ENCODE results near the gene ABHD4. TPM values are rescaled to one million over a fixed set of nuclear protein-coding genes. Genes with fewer than 3 reads are reported as not detected.
"Not testable (repeated sequence)": the region's sequence is repeated elsewhere in the genome, so short reads cannot be mapped to it uniquely, and the experiment has no call there.

ABHD4 gene
- total RNA-seq, 4 donors from 2014 or later: 16.1 to 42.4 (median 31.9) TPM

DNA sequence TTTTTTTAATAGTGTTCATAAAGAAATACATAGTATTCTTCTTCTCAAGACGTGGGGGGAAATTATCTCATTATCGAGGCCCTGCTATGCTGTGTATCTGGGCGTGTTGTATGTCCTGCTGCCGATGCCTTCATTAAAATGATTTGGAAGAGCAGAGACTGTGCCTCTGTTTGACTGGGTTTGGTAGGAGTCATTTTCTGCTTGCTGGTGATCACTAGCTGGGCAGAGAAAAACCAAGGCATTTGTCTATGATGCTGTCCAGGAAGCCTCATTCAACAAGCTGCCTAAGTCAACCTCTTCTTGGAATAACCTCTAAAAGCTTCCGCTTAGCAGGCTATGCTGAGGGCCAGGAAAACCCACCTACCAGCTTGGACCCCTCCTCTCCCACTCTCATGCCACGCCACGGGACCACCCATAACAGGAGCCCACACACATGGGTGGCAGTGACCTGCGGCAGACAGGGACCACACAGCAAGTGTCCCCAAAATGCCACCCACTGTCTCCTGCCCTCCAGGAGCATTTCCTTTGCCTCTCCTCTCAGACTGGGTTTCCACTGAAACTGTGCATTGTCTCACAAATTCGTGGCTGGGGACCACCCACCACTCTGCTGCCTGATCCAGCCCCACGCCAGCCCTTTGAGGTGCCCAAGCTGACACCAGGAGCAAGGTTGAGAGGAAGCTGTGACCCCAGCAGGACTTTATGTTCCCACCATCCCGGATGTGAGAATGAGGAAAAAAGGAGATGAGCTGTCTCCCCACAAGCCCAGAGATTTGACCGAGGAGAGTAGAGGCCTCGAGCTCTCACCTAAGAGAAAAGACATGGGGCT, 45.9 kb upstream of the ABHD4 start:
- Histone ChIP-seq H3K4me1 (peaks cover 0 to 50% (median 24%) of the 10 kb centered on the region in 4 donors), H3K36me3 (no peaks in the 10 kb centered on the region), H3K9me3 (no peaks in the 10 kb centered on the region), H3K27ac (peak overlapping the region in 1 of 4 donors; percentile 15), H3K4me3 (no peak overlapping the region), H3K27me3 (no peaks in the 10 kb centered on the region)
- DNase-seq (ENCODE audit: low spot score in 2 of 2): no peak
- TF ChIP-seq, protein P1, sequence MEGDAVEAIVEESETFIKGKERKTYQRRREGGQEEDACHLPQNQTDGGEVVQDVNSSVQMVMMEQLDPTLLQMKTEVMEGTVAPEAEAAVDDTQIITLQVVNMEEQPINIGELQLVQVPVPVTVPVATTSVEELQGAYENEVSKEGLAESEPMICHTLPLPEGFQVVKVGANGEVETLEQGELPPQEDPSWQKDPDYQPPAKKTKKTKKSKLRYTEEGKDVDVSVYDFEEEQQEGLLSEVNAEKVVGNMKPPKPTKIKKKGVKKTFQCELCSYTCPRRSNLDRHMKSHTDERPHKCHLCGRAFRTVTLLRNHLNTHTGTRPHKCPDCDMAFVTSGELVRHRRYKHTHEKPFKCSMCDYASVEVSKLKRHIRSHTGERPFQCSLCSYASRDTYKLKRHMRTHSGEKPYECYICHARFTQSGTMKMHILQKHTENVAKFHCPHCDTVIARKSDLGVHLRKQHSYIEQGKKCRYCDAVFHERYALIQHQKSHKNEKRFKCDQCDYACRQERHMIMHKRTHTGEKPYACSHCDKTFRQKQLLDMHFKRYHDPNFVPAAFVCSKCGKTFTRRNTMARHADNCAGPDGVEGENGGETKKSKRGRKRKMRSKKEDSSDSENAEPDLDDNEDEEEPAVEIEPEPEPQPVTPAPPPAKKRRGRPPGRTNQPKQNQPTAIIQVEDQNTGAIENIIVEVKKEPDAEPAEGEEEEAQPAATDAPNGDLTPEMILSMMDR (IDR thresholded peaks at IDR 0.05): no peak
- TF ChIP-seq EP300 (IDR thresholded peaks at IDR 0.05) (no peak), POLR2A (IDR thresholded peaks at IDR 0.05) (no peak)
- WGBS, 2 donors: 66 to 72% methylated on average over 13 of the region's 13 CpGs

- DNase-seq (ENCODE audit: low spot score in 2 of 2): no peak
- Histone ChIP-seq H3K4me1 (peaks cover 0 to 48% (median 25%) of the 10 kb centered on the region in 4 donors), H3K36me3 (no peaks in the 10 kb centered on the region), H3K4me3 (no peak overlapping the region), H3K27ac (peak overlapping the region in 1 of 4 donors; percentile 15), H3K9me3 (no peaks in the 10 kb centered on the region), H3K27me3 (no peaks in the 10 kb centered on the region)
- WGBS, 2 donors: 96 to 100% methylated on average over 2 of the region's 2 CpGs
- TF ChIP-seq, protein P1 (IDR thresholded peaks at IDR 0.05): no peak
- TF ChIP-seq POLR2A (IDR thresholded peaks at IDR 0.05): no peak
- TF ChIP-seq EP300 (IDR thresholded peaks at IDR 0.05): no peak
Measured at GRCh38 chr14:22552827-22553076, 45.3 kb upstream of the ABHD4 start.

- TF ChIP-seq POLR2A (IDR thresholded peaks at IDR 0.05) (no peak), EP300 (IDR thresholded peaks at IDR 0.05) (no peak)
- TF ChIP-seq, protein P1 (IDR thresholded peaks at IDR 0.05): no peak
- Histone ChIP-seq H3K4me1 (peaks cover 0 to 55% (median 25%) of the 10 kb centered on the region in 4 donors), H3K36me3 (no peaks in the 10 kb centered on the region), H3K27ac (peak overlapping the region in 1 of 4 donors; percentile 40), H3K27me3 (no peaks in the 10 kb centered on the region), H3K9me3 (no peaks in the 10 kb centered on the region), H3K4me3 (no peak overlapping the region)
- WGBS, 2 donors: 84 to 90% methylated on average over 5 of the region's 5 CpGs
- no peak for DNase-seq (ENCODE audit: low spot score in 2 of 2)
Measured at GRCh38 chr14:22553445-22553844, 44.7 kb upstream of the ABHD4 start.

DNA sequence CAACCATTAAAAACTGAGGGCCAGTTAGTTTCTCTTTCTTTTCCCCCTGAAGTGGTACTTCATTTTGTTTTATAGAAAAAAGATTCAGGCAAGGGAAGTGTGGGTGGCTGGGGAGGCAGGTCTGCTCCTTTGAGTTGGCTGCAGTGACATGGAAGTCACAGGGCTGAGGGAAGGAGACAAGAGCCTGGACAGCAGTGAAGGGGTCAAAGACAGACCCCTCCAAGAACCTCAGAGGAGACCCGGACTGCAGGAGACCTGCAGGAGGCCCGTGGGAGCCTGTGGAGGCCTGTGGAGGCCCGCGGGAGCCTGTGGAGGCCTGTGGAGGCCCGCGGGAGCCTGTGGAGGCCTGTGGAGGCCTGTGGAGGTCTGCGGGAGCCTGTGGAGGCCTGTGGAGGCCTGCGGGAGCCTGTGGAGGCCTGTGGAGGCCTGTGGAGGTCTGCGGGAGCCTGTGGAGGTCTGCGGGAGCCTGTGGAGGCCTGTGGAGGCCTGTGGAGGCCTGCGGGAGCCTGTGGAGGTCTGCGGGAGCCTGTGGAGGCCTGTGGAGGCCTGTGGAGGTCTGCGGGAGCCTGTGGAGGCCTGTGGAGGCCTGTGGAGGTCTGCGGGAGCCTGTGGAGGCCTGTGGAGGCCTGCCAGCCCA, 44.1 kb upstream of the ABHD4 start:
- not testable (repeated sequence) for H3K27me3 ChIP-seq; DNase-seq (ENCODE audit: low spot score in 2 of 2); H3K36me3 ChIP-seq; H3K4me3 ChIP-seq; H3K9me3 ChIP-seq
- peak overlapping the region in 1 of 4 donors; percentile 40 for H3K27ac ChIP-seq
- peaks cover 0 to 59% (median 25%) of the 10 kb centered on the region in 4 donors for H3K4me1 ChIP-seq
- 81 to 89% methylated on average over 4 to 10 of the region's 14 CpGs for WGBS, 2 donors

GRCh38 chr14:22554498-22555383, 43.4 kb upstream of the ABHD4 start:
- Histone ChIP-seq H3K27me3 (no peaks in the 10 kb centered on the region), H3K36me3 (no peaks in the 10 kb centered on the region), H3K27ac (peak overlapping the region in 1 of 4 donors; percentile 90), H3K4me1 (peaks cover 0 to 56% (median 24%) of the 10 kb centered on the region in 4 donors), H3K9me3 (no peaks in the 10 kb centered on the region), H3K4me3 (no peak overlapping the region)
- DNase-seq (ENCODE audit: low spot score in 2 of 2): no peak
- TF ChIP-seq, protein P1 (IDR thresholded peaks at IDR 0.05): no peak
- no peak for TF ChIP-seq POLR2A (IDR thresholded peaks at IDR 0.05)
- no peak for TF ChIP-seq EP300 (IDR thresholded peaks at IDR 0.05)
- 91 to 92% methylated on average over 12 to 15 of the region's 15 CpGs for WGBS, 2 donors
